B cell (primary cell): ENCODE data around the gene DOHH.

ENCODE experiments used
- EZH2 ChIP-seq: IDR thresholded peaks from 2 replicates; pipeline ENCODE4 v1.6.1; 2012; ENCODE audit warnings: borderline replicate concordance, low read depth, mild to moderate bottlenecking, moderate library complexity, low read length; ENCODE audit not compliant: insufficient read depth, poor library complexity, severe bottlenecking
- TF ChIP-seq, protein P1 (sequence below): fragments of 200-600 bp; IDR thresholded peaks from one replicate; pipeline ENCODE4 v1.8.0; 2022; ENCODE audit warnings: antibody characterized with exemption, mild to moderate bottlenecking

DNA sequence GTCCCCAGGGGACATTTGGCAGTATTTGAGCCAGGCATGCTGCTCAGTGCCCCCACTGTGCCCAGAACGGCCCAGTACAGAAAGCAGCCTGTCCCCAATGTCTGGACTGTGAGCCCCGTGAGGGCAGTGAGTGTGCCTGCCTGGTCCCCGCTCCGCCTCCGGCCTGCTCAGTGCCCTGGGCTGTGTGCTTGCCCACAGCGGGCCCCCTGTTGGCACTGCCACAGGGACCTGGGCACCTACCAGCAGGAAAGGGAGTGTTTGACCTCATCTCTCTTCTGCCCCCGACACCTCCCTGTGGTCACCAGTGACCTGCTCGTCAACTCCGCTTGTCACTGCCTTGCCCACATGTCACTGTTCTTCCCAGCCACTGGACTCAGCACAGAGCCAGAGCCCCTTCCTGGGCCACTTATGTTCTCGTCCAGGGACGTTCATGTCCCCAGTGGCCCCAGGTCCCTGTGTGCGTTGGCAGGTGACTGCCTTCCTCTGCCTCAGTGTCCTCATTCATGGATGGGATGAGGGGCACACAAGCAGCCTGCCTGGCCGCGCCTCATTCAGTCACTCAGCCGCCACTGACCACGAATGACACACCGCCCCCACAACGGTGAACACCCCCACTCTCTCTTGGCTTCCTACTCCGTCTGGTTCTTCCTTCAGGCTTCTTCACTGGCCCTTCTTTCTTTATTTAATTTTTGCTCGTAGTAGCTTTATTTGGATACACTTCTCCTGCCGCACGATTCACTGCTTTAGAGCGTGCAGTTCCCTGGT, 8.5 kb upstream of the DOHH start:
- no peak for TF ChIP-seq EZH2
- TF ChIP-seq, protein P1, sequence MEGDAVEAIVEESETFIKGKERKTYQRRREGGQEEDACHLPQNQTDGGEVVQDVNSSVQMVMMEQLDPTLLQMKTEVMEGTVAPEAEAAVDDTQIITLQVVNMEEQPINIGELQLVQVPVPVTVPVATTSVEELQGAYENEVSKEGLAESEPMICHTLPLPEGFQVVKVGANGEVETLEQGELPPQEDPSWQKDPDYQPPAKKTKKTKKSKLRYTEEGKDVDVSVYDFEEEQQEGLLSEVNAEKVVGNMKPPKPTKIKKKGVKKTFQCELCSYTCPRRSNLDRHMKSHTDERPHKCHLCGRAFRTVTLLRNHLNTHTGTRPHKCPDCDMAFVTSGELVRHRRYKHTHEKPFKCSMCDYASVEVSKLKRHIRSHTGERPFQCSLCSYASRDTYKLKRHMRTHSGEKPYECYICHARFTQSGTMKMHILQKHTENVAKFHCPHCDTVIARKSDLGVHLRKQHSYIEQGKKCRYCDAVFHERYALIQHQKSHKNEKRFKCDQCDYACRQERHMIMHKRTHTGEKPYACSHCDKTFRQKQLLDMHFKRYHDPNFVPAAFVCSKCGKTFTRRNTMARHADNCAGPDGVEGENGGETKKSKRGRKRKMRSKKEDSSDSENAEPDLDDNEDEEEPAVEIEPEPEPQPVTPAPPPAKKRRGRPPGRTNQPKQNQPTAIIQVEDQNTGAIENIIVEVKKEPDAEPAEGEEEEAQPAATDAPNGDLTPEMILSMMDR: no peak
